KG1 (cell line): ENCODE measurements around the gene SSR4.

Source experiments
- DNase-seq: peaks from one replicate; lab custom pipeline; 2025; lab: John Stamatoyannopoulos, UW

The SSR4 gene

GRCh38 chrX:153769865-153770600, 24.4 kb upstream of the SSR4 start:
- no peak for DNase-seq

- no peak for DNase-seq
Measured at GRCh38 chrX:153770601-153771414, 23.7 kb upstream of the SSR4 start.

- DNase-seq, result no peak
Measured at GRCh38 chrX:153771415-153772315, 22.8 kb upstream of the SSR4 start.

- no peak for DNase-seq
Measured at GRCh38 chrX:153772316-153773217, 21.9 kb upstream of the SSR4 start.

GRCh38 chrX:153773218-153773611, 21.3 kb upstream of the SSR4 start:
- no peak for DNase-seq

GRCh38 chrX:153773741-153774575, 20.5 kb upstream of the SSR4 start:
- no peak for DNase-seq

GRCh38 chrX:153774576-153775292, 19.7 kb upstream of the SSR4 start:
- DNase-seq, result no peak

- DNase-seq, result no peak
Measured at GRCh38 chrX:153775293-153776119, 19.0 kb upstream of the SSR4 start.

- DNase-seq, result no peak
Measured at GRCh38 chrX:153776120-153776599, 18.3 kb upstream of the SSR4 start.

GRCh38 chrX:153776611-153777045, 17.8 kb upstream of the SSR4 start:
- no peak for DNase-seq

- no peak for DNase-seq
Measured at GRCh38 chrX:153777261-153778090, 17.0 kb upstream of the SSR4 start.

- DNase-seq, result no peak
Measured at GRCh38 chrX:153778181-153778580, 16.3 kb upstream of the SSR4 start.

- DNase-seq, result no peak
Measured at GRCh38 chrX:153778684-153779101, 15.8 kb upstream of the SSR4 start.

GRCh38 chrX:153779891-153780677, 14.4 kb upstream of the SSR4 start:
- no peak for DNase-seq

GRCh38 chrX:153780678-153781427, 13.6 kb upstream of the SSR4 start, which contains the start of gene SRPK3:
Gene SRPK3, plus strand, starts transcription at chrX:153781041. Its CDS starts 46 bp downstream, at chrX:153781087.
- no peak for DNase-seq
